Caco-2 (cell line): Measurements from ENCODE around the gene CIITA. TPM values are rescaled to one million over a fixed set of nuclear protein-coding genes. Genes with fewer than 3 reads are reported as not detected.

Experiments used
- BruUV-seq: library from RNA; stranded (reverse); fragments of 400-500 nt; replicated peaks from 2 replicates; lab custom pipeline; 2021; lab: Mats Ljungman, UMichigan
- CTCF ChIA-PET: fragments of 300-600 bp; sonication (Branson Sonifier 250); formaldehyde crosslinking; loops from one replicate; lab custom pipeline; 2022; ENCODE audit warnings: antibody characterized with exemption; lab: Charles Lee
- POLR2A ChIA-PET: fragments of 300-600 bp; sonication (Branson Sonifier 250); formaldehyde crosslinking; loops from one replicate; lab custom pipeline; 2022; ENCODE audit warnings: antibody characterized with exemption; lab: Charles Lee
- DNase-seq, 2 experiments: peaks; one replicate each; pipeline versions ENCODE4 v3.0.0 to v3.0.0-alpha.2; 2020 to 2022
- H3K27me3 ChIP-seq: replicated peaks from 2 replicates; pipeline ENCODE4 v1.6.0; 2011; ENCODE audit warnings: low read length; ENCODE audit not compliant: control insufficient read depth, insufficient read depth
- H3K36me3 ChIP-seq: 2 replicates; pipeline ENCODE4 v1.5.1; 2011; ENCODE audit warnings: low read length; ENCODE audit not compliant: control insufficient read depth, insufficient read depth
- H3K4me1 ChIP-seq: fragments of 250-450 bp; sonication (Bioruptor Pico); 2 replicates; pipeline ENCODE4 v1.5.1; 2020; ENCODE audit warnings: mild to moderate bottlenecking
- H3K4me3 ChIP-seq: 2 replicates; pipeline ENCODE4 v1.5.1; 2011; ENCODE audit warnings: low read depth, mild to moderate bottlenecking, control low read depth, low read length
- H3K9me3 ChIP-seq: fragments of 250-450 bp; sonication (Bioruptor Pico); 2 replicates; pipeline ENCODE4 v1.5.1; 2020; ENCODE audit warnings: mild to moderate bottlenecking, moderate library complexity
- H3K27ac Mint-ChIP-seq: one replicate; pipeline ENCODE4 v1.8.0; 2022; ENCODE audit warnings: mixed read lengths; ENCODE audit not compliant: unreplicated experiment
- H3K27me3 Mint-ChIP-seq: one replicate; pipeline ENCODE4 v1.8.0; 2022; ENCODE audit warnings: mixed read lengths; ENCODE audit not compliant: insufficient read depth, unreplicated experiment
- H3K36me3 Mint-ChIP-seq: one replicate; pipeline ENCODE4 v1.8.0; 2022; ENCODE audit warnings: mild to moderate bottlenecking, mixed read lengths; ENCODE audit not compliant: insufficient read depth, unreplicated experiment
- H3K4me1 Mint-ChIP-seq: one replicate; pipeline ENCODE4 v1.8.0; 2022; ENCODE audit warnings: low read depth, mixed read lengths; ENCODE audit not compliant: unreplicated experiment
- H3K4me3 Mint-ChIP-seq: one replicate; pipeline ENCODE4 v1.8.0; 2022; ENCODE audit warnings: mild to moderate bottlenecking, moderate library complexity, mixed read lengths; ENCODE audit not compliant: unreplicated experiment
- H3K9me3 Mint-ChIP-seq: one replicate; pipeline ENCODE4 v1.8.0; 2022; ENCODE audit warnings: mixed read lengths; ENCODE audit not compliant: unreplicated experiment
- intact Hi-C: fragments of 100-400 bp; cut with micrococcal nuclease; formaldehyde crosslinking; loops from one replicate; pipeline ENCODE4 v1.10.0; 2022; ENCODE audit not compliant: unreplicated experiment
- total RNA-seq: library from RNA; stranded (reverse); gene quantifications from 2 replicates; pipeline ENCODE4 v1.2.3, GENCODE V29; 2022
- TF ChIP-seq, protein P1 (sequence below), 2 experiments: fragments of 200-600 bp in 1 of 2; IDR thresholded peaks; 1 replicate in 1 of 2; 2 replicates in 1 of 2; pipeline versions ENCODE4 v1.5.1 to v1.8.0; 2011 to 2022; ENCODE audit warnings: antibody characterized with exemption in 1 of 2, control low read depth in 1 of 2, inconsistent platforms in 1 of 2, low read depth in 1 of 2, low read length in 1 of 2, mild to moderate bottlenecking in 1 of 2, moderate library complexity in 1 of 2; ENCODE audit not compliant: insufficient read depth in 1 of 2, severe bottlenecking in 1 of 2, unreplicated experiment in 1 of 2

The CIITA gene
- total RNA-seq, 1 experiment from 2014 or later = 0.27 TPM

- intact Hi-C loops = no loop called here
- no peak overlapping the region for H3K27ac Mint-ChIP-seq
- no peaks in the 10 kb centered on the region for H3K36me3 Mint-ChIP-seq
- BruUV-seq = no TSS peak
- no peak overlapping the region for H3K4me3 Mint-ChIP-seq
- Histone ChIP-seq H3K36me3 (no peaks in the 10 kb centered on the region), H3K4me1 (no peaks in the 10 kb centered on the region), H3K9me3 (no peaks in the 10 kb centered on the region), H3K27me3 (no peaks in the 10 kb centered on the region), H3K4me3 (no peak overlapping the region)
- peaks cover 15% of the 10 kb centered on the region for H3K27me3 Mint-ChIP-seq
- no peaks in the 10 kb centered on the region for H3K4me1 Mint-ChIP-seq
- no peaks in the 10 kb centered on the region for H3K9me3 Mint-ChIP-seq
- ChIA-PET POLR2A (no interaction called here), CTCF (no interaction called here)
- TF ChIP-seq, protein P1, sequence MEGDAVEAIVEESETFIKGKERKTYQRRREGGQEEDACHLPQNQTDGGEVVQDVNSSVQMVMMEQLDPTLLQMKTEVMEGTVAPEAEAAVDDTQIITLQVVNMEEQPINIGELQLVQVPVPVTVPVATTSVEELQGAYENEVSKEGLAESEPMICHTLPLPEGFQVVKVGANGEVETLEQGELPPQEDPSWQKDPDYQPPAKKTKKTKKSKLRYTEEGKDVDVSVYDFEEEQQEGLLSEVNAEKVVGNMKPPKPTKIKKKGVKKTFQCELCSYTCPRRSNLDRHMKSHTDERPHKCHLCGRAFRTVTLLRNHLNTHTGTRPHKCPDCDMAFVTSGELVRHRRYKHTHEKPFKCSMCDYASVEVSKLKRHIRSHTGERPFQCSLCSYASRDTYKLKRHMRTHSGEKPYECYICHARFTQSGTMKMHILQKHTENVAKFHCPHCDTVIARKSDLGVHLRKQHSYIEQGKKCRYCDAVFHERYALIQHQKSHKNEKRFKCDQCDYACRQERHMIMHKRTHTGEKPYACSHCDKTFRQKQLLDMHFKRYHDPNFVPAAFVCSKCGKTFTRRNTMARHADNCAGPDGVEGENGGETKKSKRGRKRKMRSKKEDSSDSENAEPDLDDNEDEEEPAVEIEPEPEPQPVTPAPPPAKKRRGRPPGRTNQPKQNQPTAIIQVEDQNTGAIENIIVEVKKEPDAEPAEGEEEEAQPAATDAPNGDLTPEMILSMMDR (IDR thresholded peaks at IDR 0.05; ENCODE audit: insufficient read depth in 1 of 2, low read depth in 1 of 2, low read length in 1 of 2, severe bottlenecking in 1 of 2, unreplicated experiment in 1 of 2) = no peak
- DNase-seq = no peak
Measured at GRCh38 chr16:10896723-10897122, 19.7 kb downstream of the CIITA start.

DNA sequence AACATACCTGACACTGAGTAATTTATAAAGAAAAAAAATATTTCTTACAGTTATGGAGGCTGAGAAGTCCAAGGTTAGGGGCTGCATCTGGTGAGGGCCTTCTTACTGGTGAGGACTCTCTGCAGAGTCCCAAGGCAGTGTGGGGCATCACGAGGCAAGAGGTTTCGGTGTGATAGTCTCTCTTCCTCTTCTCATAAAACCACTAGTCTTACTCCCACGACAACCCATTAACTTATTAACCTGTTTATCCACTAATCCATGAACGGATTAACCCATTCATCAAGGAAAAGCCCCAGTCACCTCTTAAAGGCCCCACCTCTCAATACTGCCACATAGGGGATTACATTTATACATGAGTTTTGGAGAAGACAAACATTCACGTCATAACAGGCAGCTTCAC is 20.1 kb downstream of the CIITA start:
- Mint-ChIP-seq H3K27me3 (peaks cover 15% of the 10 kb centered on the region), H3K36me3 (no peaks in the 10 kb centered on the region), H3K4me3 (no peak overlapping the region), H3K4me1 (no peaks in the 10 kb centered on the region), H3K9me3 (no peaks in the 10 kb centered on the region), H3K27ac (no peak overlapping the region)
- intact Hi-C loops = no loop called here
- CTCF ChIA-PET = no interaction called here
- Histone ChIP-seq H3K9me3 (no peaks in the 10 kb centered on the region), H3K36me3 (no peaks in the 10 kb centered on the region), H3K4me3 (no peak overlapping the region), H3K4me1 (no peaks in the 10 kb centered on the region), H3K27me3 (no peaks in the 10 kb centered on the region)
- TF ChIP-seq, protein P1 (IDR thresholded peaks at IDR 0.05; ENCODE audit: insufficient read depth in 1 of 2, low read depth in 1 of 2, low read length in 1 of 2, severe bottlenecking in 1 of 2, unreplicated experiment in 1 of 2) = no peak
- BruUV-seq = no TSS peak
- POLR2A ChIA-PET = no interaction called here
- no peak for DNase-seq

DNA sequence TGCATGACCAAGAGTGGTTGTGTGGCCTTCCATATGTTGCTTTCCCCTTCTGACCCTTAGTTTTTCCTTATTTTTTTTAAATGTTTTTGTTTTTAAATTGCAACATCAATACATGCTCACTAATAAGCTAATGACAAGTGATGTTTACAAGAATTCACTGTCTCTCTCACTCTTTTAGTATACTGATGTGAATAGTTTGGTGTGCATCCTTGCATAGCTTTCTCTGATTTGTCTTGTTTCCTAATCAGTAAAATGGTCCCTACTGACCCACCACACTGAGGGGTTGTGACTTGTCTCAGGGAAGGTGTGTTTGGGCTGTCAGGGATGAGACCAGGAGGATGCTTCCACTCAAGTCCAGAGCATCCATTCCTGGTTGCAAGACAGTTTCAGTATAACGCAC is 26.0 kb downstream of the CIITA start:
- DNase-seq = no peak
- Histone ChIP-seq H3K36me3 (no peaks in the 10 kb centered on the region), H3K4me1 (no peaks in the 10 kb centered on the region), H3K4me3 (no peak overlapping the region), H3K9me3 (no peaks in the 10 kb centered on the region), H3K27me3 (no peaks in the 10 kb centered on the region)
- peaks cover 7% of the 10 kb centered on the region for H3K27me3 Mint-ChIP-seq
- no peak overlapping the region for H3K4me3 Mint-ChIP-seq
- no peak overlapping the region for H3K27ac Mint-ChIP-seq
- TF ChIP-seq, protein P1 (IDR thresholded peaks at IDR 0.05; ENCODE audit: insufficient read depth in 1 of 2, low read depth in 1 of 2, low read length in 1 of 2, severe bottlenecking in 1 of 2, unreplicated experiment in 1 of 2) = no peak
- H3K36me3 Mint-ChIP-seq = no peaks in the 10 kb centered on the region
- no TSS peak for BruUV-seq
- ChIA-PET CTCF (no interaction called here), POLR2A (no interaction called here)
- intact Hi-C loops = no loop called here
- H3K4me1 Mint-ChIP-seq = no peaks in the 10 kb centered on the region
- H3K9me3 Mint-ChIP-seq = peaks cover 11% of the 10 kb centered on the region
